Neural progenitor cell (in vitro differentiated cells): ENCODE measurements around the gene CCDC82. TPM values are rescaled to one million over a fixed set of nuclear protein-coding genes. Genes with fewer than 3 reads are reported as not detected.

Source experiments
- DNase-seq: peaks from one replicate; pipeline ENCODE4 v3.0.0-alpha.2; 2016; ENCODE audit warnings: low spot score
- H2AFZ ChIP-seq: fragments of 200-600 bp; sonication (generic); replicated peaks from 2 replicates; pipeline ENCODE4 v1.6.1; 2016; ENCODE audit warnings: antibody characterized with exemption
- H3F3A ChIP-seq: fragments of 200-600 bp; sonication (generic); 2 replicates; pipeline ENCODE4 v1.6.1; 2016; ENCODE audit warnings: antibody characterized with exemption, low read depth
- H3K27ac ChIP-seq: fragments of 200-600 bp; sonication (generic); 2 replicates; pipeline ENCODE4 v1.5.1; 2016; ENCODE audit warnings: mild to moderate bottlenecking
- H3K27me3 ChIP-seq: fragments of 200-600 bp; sonication (generic); 2 replicates; pipeline ENCODE4 v1.6.1; 2016; ENCODE audit warnings: mild to moderate bottlenecking, moderate library complexity
- H3K36me3 ChIP-seq: fragments of 200-600 bp; sonication (generic); 2 replicates; pipeline ENCODE4 v1.5.1; 2016
- H3K4me1 ChIP-seq: fragments of 200-600 bp; sonication (generic); 2 replicates; pipeline ENCODE4 v1.6.1; 2016; ENCODE audit warnings: mixed run types
- H3K4me2 ChIP-seq: fragments of 200-600 bp; sonication (generic); 2 replicates; pipeline ENCODE4 v1.6.1; 2016
- H3K4me3 ChIP-seq: fragments of 200-600 bp; sonication (generic); 2 replicates; pipeline ENCODE4 v1.5.1; 2016
- H3K79me2 ChIP-seq: fragments of 200-600 bp; sonication (generic); 2 replicates; pipeline ENCODE4 v1.6.1; 2016; ENCODE audit warnings: low read depth
- H3K9ac ChIP-seq: fragments of 200-600 bp; sonication (generic); 2 replicates; pipeline ENCODE4 v1.6.1; 2016
- H3K9me3 ChIP-seq: fragments of 200-600 bp; sonication (generic); 2 replicates; pipeline ENCODE4 v1.5.1; 2016; ENCODE audit warnings: low read depth
- H4K20me1 ChIP-seq: fragments of 200-600 bp; sonication (generic); 2 replicates; pipeline ENCODE4 v1.6.1; 2016; ENCODE audit warnings: low read depth
- H3K27ac Mint-ChIP-seq: 3 replicates; pipeline ENCODE4 v1.8.0; 2021; ENCODE audit warnings: mixed read lengths
- H3K27me3 Mint-ChIP-seq: 2 replicates; pipeline ENCODE4 v1.8.0; 2022; ENCODE audit warnings: low read depth, mild to moderate bottlenecking, inconsistent platforms, moderate library complexity, mixed read lengths; ENCODE audit not compliant: insufficient read depth
- H3K36me3 Mint-ChIP-seq: 3 replicates; pipeline ENCODE4 v1.8.0; 2021; ENCODE audit warnings: mixed read lengths
- H3K4me1 Mint-ChIP-seq: 3 replicates; pipeline ENCODE4 v1.8.0; 2021; ENCODE audit warnings: mixed read lengths
- H3K4me3 Mint-ChIP-seq: 3 replicates; pipeline ENCODE4 v1.8.0; 2021; ENCODE audit warnings: mild to moderate bottlenecking, moderate library complexity, mixed read lengths
- H3K9me3 Mint-ChIP-seq: 3 replicates; pipeline ENCODE4 v1.8.0; 2020; ENCODE audit warnings: mixed read lengths
- CTCF ChIP-seq: fragments of 200-600 bp; sonication (generic); IDR thresholded peaks from 2 replicates; pipeline ENCODE4 v1.5.1; 2017; ENCODE audit warnings: antibody characterized with exemption, mild to moderate bottlenecking
- EZH2 ChIP-seq: fragments of 200-600 bp; sonication (generic); IDR thresholded peaks from 2 replicates; pipeline ENCODE4 v1.6.1; 2017; ENCODE audit warnings: antibody characterized with exemption, mild to moderate bottlenecking, moderate library complexity
- EZH2phosphoT487 ChIP-seq: fragments of 200-600 bp; sonication (generic); IDR thresholded peaks from 2 replicates; pipeline ENCODE4 v1.6.1; 2017; ENCODE audit warnings: antibody characterized with exemption
- total RNA-seq: library from RNA; depleted of rRNA; stranded (reverse); fragments of >200 nt; gene quantifications from 2 replicates; pipeline ENCODE4 v1.2.3, GENCODE V29; 2015; ENCODE audit warnings: low replicate concordance

Gene CCDC82
- total RNA-seq, 1 donor from 2014 or later = 48.3 TPM

GRCh38 chr11:96335388-96335787, 54.3 kb downstream of the CCDC82 start:
- H3K9me3 Mint-ChIP-seq = no peaks in the 10 kb centered on the region
- Histone ChIP-seq H3K36me3 (no peaks in the 10 kb centered on the region), H3K4me3 (no peak overlapping the region), H3K9ac (no peak overlapping the region), H3K9me3 (no peaks in the 10 kb centered on the region), H2AFZ (no peak overlapping the region), H3K79me2 (no peaks in the 10 kb centered on the region), H3K4me1 (peaks cover 31% of the 10 kb centered on the region), H3F3A (no peaks in the 10 kb centered on the region), H4K20me1 (no peaks in the 10 kb centered on the region), H3K4me2 (no peak overlapping the region), H3K27me3 (no peaks in the 10 kb centered on the region), H3K27ac (no peak overlapping the region)
- TF ChIP-seq CTCF = no peak
- no peak for TF ChIP-seq EZH2phosphoT487
- TF ChIP-seq EZH2 = no peak
- no peak overlapping the region for H3K4me3 Mint-ChIP-seq
- H3K4me1 Mint-ChIP-seq = peaks cover 77% of the 10 kb centered on the region
- DNase-seq = no peak
- H3K27ac Mint-ChIP-seq = peak overlapping the region; percentile 27
- H3K36me3 Mint-ChIP-seq = peaks cover 14% of the 10 kb centered on the region
- H3K27me3 Mint-ChIP-seq = peaks cover 2% of the 10 kb centered on the region

- no peaks in the 10 kb centered on the region for H3K27me3 ChIP-seq
- TF ChIP-seq EZH2 (no peak), EZH2phosphoT487 (no peak)
- Mint-ChIP-seq H3K9me3 (no peaks in the 10 kb centered on the region), H3K4me3 (no peak overlapping the region), H3K27ac (no peak overlapping the region), H3K36me3 (peaks cover 14% of the 10 kb centered on the region), H3K4me1 (peaks cover 71% of the 10 kb centered on the region), H3K27me3 (peaks cover 1% of the 10 kb centered on the region)
- H3F3A ChIP-seq = no peaks in the 10 kb centered on the region
- no peaks in the 10 kb centered on the region for H4K20me1 ChIP-seq
- no peak overlapping the region for H3K9ac ChIP-seq
- H3K4me2 ChIP-seq = no peak overlapping the region
- no peak overlapping the region for H3K4me3 ChIP-seq
- H3K9me3 ChIP-seq = no peaks in the 10 kb centered on the region
- DNase-seq = no peak
- H3K4me1 ChIP-seq = peaks cover 31% of the 10 kb centered on the region
- no peaks in the 10 kb centered on the region for H3K36me3 ChIP-seq
- no peak overlapping the region for H3K27ac ChIP-seq
- no peak overlapping the region for H2AFZ ChIP-seq
- H3K79me2 ChIP-seq = no peaks in the 10 kb centered on the region
Observed at GRCh38 chr11:96334219-96334618, 55.5 kb downstream of the CCDC82 start.

DNA sequence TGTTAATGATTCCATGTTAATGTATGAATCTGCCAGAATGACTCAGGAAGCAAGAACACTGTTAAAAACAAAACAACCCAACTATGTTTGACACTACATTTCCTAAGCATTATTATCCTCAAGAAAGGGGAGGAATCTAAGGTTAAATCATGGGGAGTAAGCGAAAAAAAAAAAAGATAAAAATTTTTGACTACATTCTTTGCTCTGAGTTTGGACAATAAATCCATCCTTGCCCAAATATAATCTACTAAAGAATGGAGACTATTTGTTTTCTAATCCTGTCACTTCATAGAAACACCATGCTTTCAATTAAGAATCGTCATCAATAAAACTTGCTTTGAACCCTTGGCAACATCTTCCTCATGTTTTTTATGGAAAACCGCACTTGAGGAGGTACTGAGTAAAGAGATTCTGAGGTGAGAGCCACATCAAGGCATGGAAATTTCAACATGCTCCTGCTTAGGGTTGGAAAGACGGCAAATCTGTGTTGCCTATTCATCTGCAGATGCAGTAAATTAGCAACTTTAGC, 56.5 kb downstream of the CCDC82 start:
- Mint-ChIP-seq H3K9me3 (no peaks in the 10 kb centered on the region), H3K27ac (peak overlapping the region; percentile 62), H3K36me3 (peaks cover 14% of the 10 kb centered on the region), H3K27me3 (no peaks in the 10 kb centered on the region), H3K4me1 (peaks cover 71% of the 10 kb centered on the region), H3K4me3 (no peak overlapping the region)
- no peak for TF ChIP-seq EZH2
- no peak for TF ChIP-seq CTCF
- no peak for TF ChIP-seq EZH2phosphoT487
- H2AFZ ChIP-seq = no peak overlapping the region
- H4K20me1 ChIP-seq = no peaks in the 10 kb centered on the region
- peak overlapping the region; percentile 24 for H3K4me2 ChIP-seq
- no peak overlapping the region for H3K27ac ChIP-seq
- H3K36me3 ChIP-seq = no peaks in the 10 kb centered on the region
- H3F3A ChIP-seq = no peaks in the 10 kb centered on the region
- no peaks in the 10 kb centered on the region for H3K27me3 ChIP-seq
- no peaks in the 10 kb centered on the region for H3K9me3 ChIP-seq
- H3K4me3 ChIP-seq = no peak overlapping the region
- no peak overlapping the region for H3K9ac ChIP-seq
- no peak for DNase-seq
- H3K4me1 ChIP-seq = peaks cover 31% of the 10 kb centered on the region
- H3K79me2 ChIP-seq = no peaks in the 10 kb centered on the region

DNA sequence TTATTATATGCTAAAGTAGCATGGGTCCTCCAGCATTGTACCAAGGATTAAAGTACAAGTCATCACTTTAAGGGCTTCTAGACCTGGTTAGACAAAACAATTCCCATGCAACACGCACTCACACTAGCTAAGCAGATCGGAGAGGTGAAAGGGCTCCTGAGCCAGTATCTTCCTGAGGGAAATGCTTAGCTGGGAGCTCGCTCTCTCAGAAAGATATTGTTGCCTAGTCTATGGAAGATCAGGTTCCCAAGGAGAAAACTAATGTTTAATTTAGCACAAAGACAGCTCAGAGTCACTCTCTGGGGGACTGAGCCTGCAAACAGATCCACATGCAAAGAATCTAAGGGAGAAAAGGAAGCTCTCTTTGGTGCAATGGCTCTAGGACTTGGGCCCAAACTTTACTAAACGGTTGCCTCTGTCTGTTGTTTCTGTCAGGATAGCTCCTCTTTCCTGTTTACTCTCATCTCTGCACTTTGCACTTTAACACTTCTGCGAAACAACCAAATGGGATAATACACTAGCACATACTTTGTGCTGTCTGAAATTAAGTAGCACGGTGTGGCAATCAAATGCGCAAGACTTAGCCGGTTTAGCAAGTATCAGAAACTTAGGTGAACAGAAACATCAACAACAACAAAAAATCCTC, 57.5 kb downstream of the CCDC82 start:
- no peaks in the 10 kb centered on the region for H3K36me3 ChIP-seq
- no peak overlapping the region for H3K9ac ChIP-seq
- peak overlapping the region; percentile 84 for H3K27ac ChIP-seq
- H2AFZ ChIP-seq = peak overlapping the region; percentile 67
- H3K9me3 Mint-ChIP-seq = no peaks in the 10 kb centered on the region
- H3K27ac Mint-ChIP-seq = peak overlapping the region; percentile 62
- no peak for TF ChIP-seq CTCF
- TF ChIP-seq EZH2phosphoT487 = no peak
- no peak for TF ChIP-seq EZH2
- no peaks in the 10 kb centered on the region for H3K79me2 ChIP-seq
- H3K4me2 ChIP-seq = peak overlapping the region; percentile 24
- H3K4me3 Mint-ChIP-seq = peak overlapping the region; percentile 11
- no peaks in the 10 kb centered on the region for H3K27me3 ChIP-seq
- peaks cover 31% of the 10 kb centered on the region for H3K4me1 ChIP-seq
- no peaks in the 10 kb centered on the region for H3K9me3 ChIP-seq
- H3K27me3 Mint-ChIP-seq = no peaks in the 10 kb centered on the region
- H3F3A ChIP-seq = no peaks in the 10 kb centered on the region
- H4K20me1 ChIP-seq = no peaks in the 10 kb centered on the region
- DNase-seq = peak; percentile 32
- H3K36me3 Mint-ChIP-seq = peaks cover 14% of the 10 kb centered on the region
- H3K4me1 Mint-ChIP-seq = peaks cover 64% of the 10 kb centered on the region
- H3K4me3 ChIP-seq = no peak overlapping the region
